GM19238 (cell line): ENCODE results near the gene DNAH10.
"Not testable (repeated sequence)": the region's sequence is repeated elsewhere in the genome, so short reads cannot be mapped to it uniquely, and the experiment has no call there.

ENCODE experiments used
- DNase-seq: peaks from one replicate; pipeline ENCODE4 v3.0.0; 2011; ENCODE audit warnings: low spot score; ENCODE audit not compliant: insufficient read length

The DNAH10 gene

GRCh38 chr12:123934829-123935228 lies 172.7 kb downstream of the DNAH10 start:
- DNase-seq, result no peak

- DNase-seq, result no peak
Measured at GRCh38 chr12:123935956-123936355, 173.9 kb downstream of the DNAH10 start.

DNA sequence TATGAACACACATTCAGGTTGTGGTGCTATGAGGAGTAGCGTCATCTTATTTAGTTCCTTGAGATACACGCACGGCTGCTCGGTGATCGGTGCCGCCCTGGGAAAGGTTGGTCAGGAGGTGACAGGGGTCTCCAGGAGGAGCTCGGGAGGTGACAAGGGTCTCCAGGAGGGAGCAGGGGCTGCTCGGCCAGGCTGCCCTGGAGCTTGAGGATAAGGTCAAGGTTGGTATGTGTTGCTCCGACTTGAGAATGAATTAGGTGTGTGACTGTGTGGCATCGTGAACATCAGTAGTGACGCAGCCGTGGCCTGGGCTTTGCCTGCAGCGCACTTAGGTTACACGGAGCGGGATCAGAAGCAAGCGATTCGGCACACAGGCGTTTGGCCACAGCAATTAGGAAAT lies 174.4 kb downstream of the DNAH10 start:
- no peak for DNase-seq

- DNase-seq, result peak; percentile 19
Measured at GRCh38 chr12:123936956-123937706, 175.0 kb downstream of the DNAH10 start.

- DNase-seq, result peak; percentile 64
Measured at GRCh38 chr12:123937707-123938591, 175.8 kb downstream of the DNAH10 start.

DNA sequence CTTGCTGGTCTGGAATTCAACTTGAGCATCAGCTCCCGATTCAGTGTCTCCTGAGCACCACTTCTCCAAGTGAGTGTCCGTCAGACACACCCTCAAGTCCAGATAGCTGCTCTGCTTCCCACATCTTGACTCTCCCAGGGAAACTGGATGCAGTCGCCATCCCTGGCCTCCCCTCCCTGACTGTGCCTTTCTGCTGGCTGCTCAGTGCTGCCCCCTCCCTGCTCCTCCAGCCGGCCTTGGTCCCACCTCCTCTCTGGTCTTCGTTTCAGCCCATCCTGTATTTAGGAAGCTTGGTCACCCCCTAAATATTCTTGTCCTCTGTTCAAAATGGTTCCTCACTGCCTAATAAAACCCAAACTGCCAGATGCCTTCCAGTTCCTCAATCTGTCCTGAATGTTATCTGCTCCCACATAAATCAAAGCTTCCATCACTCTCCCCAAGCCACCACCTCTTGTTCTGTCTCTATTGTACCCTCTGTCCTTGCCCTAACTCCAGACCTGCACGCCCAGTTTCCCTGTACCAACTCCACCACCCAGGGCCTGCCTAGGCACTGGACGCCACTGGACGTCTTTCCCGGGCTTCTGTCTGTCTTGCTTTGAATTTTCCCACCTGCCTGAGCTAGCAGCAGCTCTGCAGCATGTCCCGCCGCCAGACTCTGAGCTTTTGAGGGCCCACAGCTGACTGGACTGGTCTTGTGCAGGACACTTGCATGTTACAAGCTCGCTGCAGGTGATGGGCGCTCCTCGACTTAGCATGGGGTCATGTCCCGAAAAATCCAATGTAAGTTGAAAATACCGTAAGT lies 176.8 kb downstream of the DNAH10 start:
- DNase-seq, result no peak

GRCh38 chr12:123939716-123940626 lies 177.9 kb downstream of the DNAH10 start:
- no peak for DNase-seq

- DNase-seq, result no peak
Measured at GRCh38 chr12:123940627-123940966, 178.5 kb downstream of the DNAH10 start.

- no peak for DNase-seq
Measured at GRCh38 chr12:123941000-123941399, 178.9 kb downstream of the DNAH10 start.

- no peak for DNase-seq
Measured at GRCh38 chr12:123941624-123942237, 179.6 kb downstream of the DNAH10 start.

DNA sequence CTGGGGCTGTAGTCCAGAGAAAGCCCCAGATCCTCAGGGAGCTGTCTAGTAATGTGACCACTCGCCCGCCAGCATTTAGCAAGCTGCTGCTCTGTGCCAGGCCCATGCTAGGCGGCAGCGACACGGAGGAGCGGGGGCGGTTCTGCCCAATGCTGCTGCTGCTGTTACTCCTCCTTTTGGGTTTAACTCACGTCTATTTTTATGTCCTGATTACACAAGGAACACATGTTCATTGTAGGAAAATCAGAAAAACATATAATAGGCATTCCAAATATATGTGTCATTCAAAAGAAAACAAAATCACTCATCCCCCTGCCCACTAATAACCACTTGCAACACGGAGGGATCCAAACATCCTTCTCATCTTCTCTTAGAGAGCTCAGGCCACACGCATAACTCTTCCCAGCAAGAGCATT lies 180.1 kb downstream of the DNAH10 start:
- no peak for DNase-seq

- DNase-seq, result no peak
Measured at GRCh38 chr12:123942911-123943648, 181.0 kb downstream of the DNAH10 start.

- DNase-seq, result no peak
Measured at GRCh38 chr12:123943816-123944215, 181.7 kb downstream of the DNAH10 start.

GRCh38 chr12:123944696-123945095 lies 182.6 kb downstream of the DNAH10 start:
- no peak for DNase-seq

DNA sequence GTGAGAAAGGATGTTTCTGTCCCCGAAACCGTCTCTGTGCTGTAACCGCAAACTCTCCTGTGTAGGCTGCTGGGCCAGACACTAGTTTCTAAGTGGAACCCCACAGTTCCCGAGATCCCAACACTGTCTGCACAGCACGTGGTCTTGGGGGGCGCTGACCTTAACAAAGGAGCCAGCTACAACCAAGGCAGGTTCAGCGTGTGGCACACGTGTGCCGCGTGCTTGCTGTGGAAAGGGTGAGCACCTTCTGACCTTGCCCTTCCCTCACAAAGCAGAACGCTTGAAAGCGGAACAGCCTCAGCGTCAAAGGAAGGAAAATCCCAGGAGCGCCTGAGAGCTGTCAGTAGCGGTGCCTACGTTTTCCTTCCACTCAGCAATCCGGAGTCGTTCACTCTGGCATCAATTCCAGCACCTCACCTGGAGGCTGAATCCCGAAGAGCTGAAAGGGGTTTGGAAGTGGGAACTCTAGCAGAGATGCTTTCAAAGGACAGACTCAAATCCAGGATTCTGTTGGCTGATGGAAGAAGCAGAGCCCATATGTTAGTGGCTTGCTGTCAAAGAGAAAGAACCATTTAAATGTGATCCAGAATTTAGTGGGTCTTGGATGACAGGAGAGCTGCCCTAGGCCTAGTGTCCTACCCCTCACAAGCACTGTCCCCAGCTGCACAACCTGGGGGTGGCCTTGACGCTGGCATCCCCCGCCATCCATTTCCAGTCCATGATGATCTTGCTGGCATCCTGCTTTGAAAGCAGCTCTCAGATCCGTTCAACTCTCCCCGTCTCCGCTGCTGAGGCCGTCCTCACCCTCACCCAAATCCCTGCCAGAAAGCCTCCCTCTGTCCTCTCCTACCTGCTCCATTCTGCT lies 183.4 kb downstream of the DNAH10 start:
- DNase-seq, result no peak

DNA sequence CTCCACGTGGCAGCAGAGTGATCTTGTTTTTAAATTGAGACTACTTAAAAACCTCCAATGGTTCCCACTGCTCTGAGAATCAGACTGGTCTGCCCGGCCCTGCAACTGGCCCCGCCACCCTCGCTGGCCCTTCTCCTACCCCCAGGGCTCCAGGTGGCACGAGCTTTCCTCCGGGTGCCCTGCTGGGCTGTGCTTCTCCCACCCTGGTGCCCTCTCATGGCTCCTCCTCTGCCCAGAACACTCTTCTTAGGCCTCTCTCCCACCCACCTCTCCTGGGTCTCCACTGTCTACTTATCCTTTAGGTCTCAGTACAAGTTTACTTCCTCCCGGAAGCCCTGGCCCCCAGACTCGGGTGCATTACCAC lies 184.0 kb downstream of the DNAH10 start:
- no peak for DNase-seq

DNA sequence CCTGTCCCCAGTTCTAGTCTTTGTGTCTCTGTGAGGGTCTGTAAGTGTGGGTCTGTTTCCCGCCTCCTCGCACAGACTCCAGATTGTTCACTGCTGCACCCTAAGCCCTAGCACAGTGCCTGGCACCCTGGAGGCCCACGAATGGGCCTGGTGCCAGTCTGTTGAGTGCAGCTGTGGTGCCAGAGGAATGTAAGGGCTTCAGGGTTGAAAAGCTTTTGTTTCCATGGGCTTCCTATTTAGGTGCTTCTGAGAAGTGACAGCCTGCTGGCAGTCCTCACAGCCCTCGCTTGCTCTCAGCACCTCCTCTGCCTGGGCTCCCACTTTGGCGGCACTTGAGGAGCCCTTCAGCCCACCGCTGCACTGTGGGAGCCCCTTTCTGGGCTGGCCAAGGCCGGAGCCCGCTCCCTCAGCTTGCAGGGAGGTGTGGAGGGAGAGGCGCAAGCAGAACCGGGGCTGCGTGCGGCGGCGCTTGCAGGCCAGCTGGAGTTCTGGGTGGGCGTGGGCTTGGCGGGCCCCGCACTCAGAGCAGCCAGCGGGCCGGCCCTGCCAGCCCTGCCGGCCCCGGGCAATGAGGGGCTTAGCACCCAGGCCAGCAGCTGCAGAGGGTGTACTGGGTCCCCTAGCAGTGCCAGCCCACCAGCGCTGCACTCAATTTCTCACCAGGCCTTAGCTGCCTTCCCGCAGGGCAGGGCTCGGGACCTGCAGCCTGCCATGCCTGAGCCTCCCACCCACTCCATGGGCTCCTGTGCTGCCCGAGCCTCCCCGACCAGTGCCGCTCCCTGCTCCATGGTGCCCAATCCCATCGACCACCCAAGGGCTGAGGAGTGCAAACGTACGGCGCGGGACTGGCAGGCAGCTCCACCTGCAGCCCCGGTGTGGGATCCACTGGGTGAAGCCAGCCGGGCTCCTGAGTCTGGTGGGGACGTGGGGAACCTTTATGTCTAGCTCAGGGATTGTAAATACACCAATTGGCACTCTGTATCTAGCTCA lies 184.7 kb downstream of the DNAH10 start:
- DNase-seq, result not testable (repeated sequence)
